ENCODE measurements around the gene TRAF3IP3. TPM values are rescaled to one million over a fixed set of nuclear protein-coding genes. Genes with fewer than 3 reads are reported as not detected.

The TRAF3IP3 gene
- total and polyA plus RNA-seq, 2 donors (not counting 1 experiment from before 2014, with no cell fraction given) = not detected

DNA sequence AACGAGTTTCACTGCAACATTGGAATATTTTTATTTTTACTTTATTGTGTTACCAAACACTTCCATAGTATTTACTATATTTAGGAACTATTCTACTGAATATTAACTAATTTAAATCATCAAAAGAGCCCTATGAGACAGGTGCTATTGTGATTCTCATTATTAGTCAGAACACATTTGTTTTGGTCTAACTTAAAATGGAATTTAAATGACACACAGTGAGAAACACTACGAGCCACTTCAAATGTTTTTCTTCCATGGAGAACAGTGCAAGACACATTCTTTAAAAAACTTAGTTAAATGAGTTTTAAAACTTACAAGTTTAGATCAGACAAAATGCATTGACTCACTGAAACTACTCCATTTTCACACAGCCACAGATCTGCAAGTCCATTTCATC is 6.6 kb upstream of the TRAF3IP3 start:
- H3K27ac ChIP-seq (ENCODE audit: insufficient read depth, low read length) = no peak overlapping the region
- TF ChIP-seq EZH2 (IDR thresholded peaks at IDR 0.05; ENCODE audit: low read length, missing control alignments) = no peak
- TF ChIP-seq, protein P1, sequence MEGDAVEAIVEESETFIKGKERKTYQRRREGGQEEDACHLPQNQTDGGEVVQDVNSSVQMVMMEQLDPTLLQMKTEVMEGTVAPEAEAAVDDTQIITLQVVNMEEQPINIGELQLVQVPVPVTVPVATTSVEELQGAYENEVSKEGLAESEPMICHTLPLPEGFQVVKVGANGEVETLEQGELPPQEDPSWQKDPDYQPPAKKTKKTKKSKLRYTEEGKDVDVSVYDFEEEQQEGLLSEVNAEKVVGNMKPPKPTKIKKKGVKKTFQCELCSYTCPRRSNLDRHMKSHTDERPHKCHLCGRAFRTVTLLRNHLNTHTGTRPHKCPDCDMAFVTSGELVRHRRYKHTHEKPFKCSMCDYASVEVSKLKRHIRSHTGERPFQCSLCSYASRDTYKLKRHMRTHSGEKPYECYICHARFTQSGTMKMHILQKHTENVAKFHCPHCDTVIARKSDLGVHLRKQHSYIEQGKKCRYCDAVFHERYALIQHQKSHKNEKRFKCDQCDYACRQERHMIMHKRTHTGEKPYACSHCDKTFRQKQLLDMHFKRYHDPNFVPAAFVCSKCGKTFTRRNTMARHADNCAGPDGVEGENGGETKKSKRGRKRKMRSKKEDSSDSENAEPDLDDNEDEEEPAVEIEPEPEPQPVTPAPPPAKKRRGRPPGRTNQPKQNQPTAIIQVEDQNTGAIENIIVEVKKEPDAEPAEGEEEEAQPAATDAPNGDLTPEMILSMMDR (conservative IDR thresholded peaks at IDR 0.05 in 1 of 2, IDR thresholded peaks at IDR 0.05 in 1 of 2; ENCODE audit: low read depth in 1 of 2, low read length in 2 of 2) = no peak
- H3K4me3 ChIP-seq (replicated peaks in 1 of 4; ENCODE audit: control extremely low read depth in 1 of 4, insufficient read depth in 1 of 4, low read depth in 3 of 4, low read length in 4 of 4) = no peak overlapping the region
- H3K36me3 ChIP-seq (ENCODE audit: control insufficient read depth, insufficient read depth, low read length) = no peaks in the 10 kb centered on the region
- no peak overlapping the region for H3K9ac ChIP-seq (ENCODE audit: insufficient read depth, low read length)
- no peak for DNase-seq (ENCODE audit: low read depth in 2 of 2)
- H3K9me3 ChIP-seq (ENCODE audit: control insufficient read depth, insufficient read depth, low read depth, low read length) = no peaks in the 10 kb centered on the region
- no peak overlapping the region for H3K4me2 ChIP-seq (ENCODE audit: extremely low read depth, insufficient read depth, low read length)
- no peaks in the 10 kb centered on the region for H4K20me1 ChIP-seq (ENCODE audit: control insufficient read depth, extremely low read depth, insufficient read depth, low read length)
- H3K79me2 ChIP-seq (ENCODE audit: control insufficient read depth, insufficient read depth, low read length) = no peaks in the 10 kb centered on the region
- H3K27me3 ChIP-seq (ENCODE audit: control insufficient read depth, insufficient read depth, low read length) = no peaks in the 10 kb centered on the region
- H2AFZ ChIP-seq (ENCODE audit: low read length) = no peak overlapping the region
- H3K4me1 ChIP-seq (ENCODE audit: control insufficient read depth, extremely low read depth, insufficient read depth, low read length) = no peaks in the 10 kb centered on the region

DNA sequence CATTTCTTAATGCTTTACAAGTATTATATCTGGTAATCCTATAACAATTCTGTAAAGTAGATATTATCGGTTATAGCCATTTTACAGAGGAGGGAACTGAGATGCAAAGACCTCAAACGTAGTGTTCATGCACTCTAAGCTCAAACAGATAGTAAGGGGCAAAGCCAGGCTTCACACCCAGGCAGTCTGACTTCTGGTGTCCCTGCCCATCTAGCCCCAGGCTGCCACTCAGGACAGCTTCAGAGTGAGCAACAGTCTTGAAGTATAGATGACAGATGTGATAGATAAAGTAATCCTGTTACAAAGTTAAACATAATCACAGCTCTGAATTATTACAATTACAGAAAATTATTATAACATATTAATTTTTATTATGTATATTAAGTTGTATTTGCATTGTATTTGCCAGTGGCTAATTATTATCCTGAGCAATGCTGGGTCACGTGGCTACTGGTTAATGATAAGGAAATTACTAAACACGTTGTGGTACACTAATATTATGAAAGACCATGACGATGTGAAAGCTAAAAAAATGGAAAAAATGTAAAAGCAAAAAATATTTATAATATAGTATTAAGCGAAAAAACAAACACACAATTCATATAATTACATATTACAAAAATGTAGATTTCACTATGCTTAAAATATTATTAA is 6.1 kb upstream of the TRAF3IP3 start:
- H3K27me3 ChIP-seq (ENCODE audit: control insufficient read depth, insufficient read depth, low read length) = no peaks in the 10 kb centered on the region
- no peak overlapping the region for H3K4me3 ChIP-seq (replicated peaks in 1 of 4; ENCODE audit: control extremely low read depth in 1 of 4, insufficient read depth in 1 of 4, low read depth in 3 of 4, low read length in 4 of 4)
- H3K9ac ChIP-seq (ENCODE audit: insufficient read depth, low read length) = no peak overlapping the region
- H4K20me1 ChIP-seq (ENCODE audit: control insufficient read depth, extremely low read depth, insufficient read depth, low read length) = no peaks in the 10 kb centered on the region
- TF ChIP-seq, protein P1 (conservative IDR thresholded peaks at IDR 0.05 in 1 of 2, IDR thresholded peaks at IDR 0.05 in 1 of 2; ENCODE audit: low read depth in 1 of 2, low read length in 2 of 2) = no peak
- no peak for TF ChIP-seq EZH2 (IDR thresholded peaks at IDR 0.05; ENCODE audit: low read length, missing control alignments)
- H3K4me2 ChIP-seq (ENCODE audit: extremely low read depth, insufficient read depth, low read length) = no peak overlapping the region
- no peak overlapping the region for H2AFZ ChIP-seq (ENCODE audit: low read length)
- H3K9me3 ChIP-seq (ENCODE audit: control insufficient read depth, insufficient read depth, low read depth, low read length) = no peaks in the 10 kb centered on the region
- H3K4me1 ChIP-seq (ENCODE audit: control insufficient read depth, extremely low read depth, insufficient read depth, low read length) = no peaks in the 10 kb centered on the region
- H3K36me3 ChIP-seq (ENCODE audit: control insufficient read depth, insufficient read depth, low read length) = no peaks in the 10 kb centered on the region
- DNase-seq (ENCODE audit: low read depth in 2 of 2) = no peak
- H3K79me2 ChIP-seq (ENCODE audit: control insufficient read depth, insufficient read depth, low read length) = no peaks in the 10 kb centered on the region
- H3K27ac ChIP-seq (ENCODE audit: insufficient read depth, low read length) = no peak overlapping the region

DNA sequence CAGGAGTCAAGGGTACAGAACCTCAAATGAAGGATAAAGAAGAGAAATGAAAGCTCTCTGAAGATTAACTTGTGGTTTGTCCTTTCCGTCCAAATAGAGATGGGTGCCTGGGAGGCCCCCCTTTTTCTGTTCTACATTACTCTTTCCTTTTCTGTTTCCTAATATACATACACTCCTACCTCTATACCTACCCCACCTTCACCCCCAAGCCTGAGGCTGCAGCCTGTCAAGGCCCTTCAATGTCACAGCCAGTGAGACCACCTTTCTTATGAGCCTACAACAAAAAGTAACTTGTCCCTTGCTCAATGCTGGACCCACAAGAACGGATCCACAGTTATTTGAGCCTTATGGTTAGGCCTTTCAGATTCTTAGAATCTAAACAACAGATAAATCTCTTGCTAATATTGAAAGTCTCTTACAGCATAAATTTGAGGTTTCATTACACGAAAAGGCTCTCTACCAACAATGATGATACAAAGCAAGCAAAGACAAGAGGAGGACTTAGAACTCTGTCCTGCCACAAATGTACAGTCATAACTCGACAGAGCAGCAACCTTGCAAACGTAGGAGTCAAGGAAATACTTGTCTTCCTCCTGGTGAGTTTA is 4.1 kb upstream of the TRAF3IP3 start:
- no peak overlapping the region for H2AFZ ChIP-seq (ENCODE audit: low read length)
- no peaks in the 10 kb centered on the region for H3K79me2 ChIP-seq (ENCODE audit: control insufficient read depth, insufficient read depth, low read length)
- DNase-seq (ENCODE audit: low read depth in 2 of 2) = no peak
- H3K36me3 ChIP-seq (ENCODE audit: control insufficient read depth, insufficient read depth, low read length) = no peaks in the 10 kb centered on the region
- H3K4me2 ChIP-seq (ENCODE audit: extremely low read depth, insufficient read depth, low read length) = no peak overlapping the region
- no peak overlapping the region for H3K9ac ChIP-seq (ENCODE audit: insufficient read depth, low read length)
- H3K27me3 ChIP-seq (ENCODE audit: control insufficient read depth, insufficient read depth, low read length) = no peaks in the 10 kb centered on the region
- TF ChIP-seq, protein P1 (conservative IDR thresholded peaks at IDR 0.05 in 1 of 2, IDR thresholded peaks at IDR 0.05 in 1 of 2; ENCODE audit: low read depth in 1 of 2, low read length in 2 of 2) = no peak
- TF ChIP-seq EZH2 (IDR thresholded peaks at IDR 0.05; ENCODE audit: low read length, missing control alignments) = no peak
- H3K4me3 ChIP-seq (replicated peaks in 1 of 4; ENCODE audit: control extremely low read depth in 1 of 4, insufficient read depth in 1 of 4, low read depth in 3 of 4, low read length in 4 of 4) = no peak overlapping the region
- no peaks in the 10 kb centered on the region for H3K4me1 ChIP-seq (ENCODE audit: control insufficient read depth, extremely low read depth, insufficient read depth, low read length)
- H4K20me1 ChIP-seq (ENCODE audit: control insufficient read depth, extremely low read depth, insufficient read depth, low read length) = no peaks in the 10 kb centered on the region
- no peak overlapping the region for H3K27ac ChIP-seq (ENCODE audit: insufficient read depth, low read length)
- no peaks in the 10 kb centered on the region for H3K9me3 ChIP-seq (ENCODE audit: control insufficient read depth, insufficient read depth, low read depth, low read length)

Measured in fibroblast of lung (primary cell).